Natural killer cell (primary cell): ENCODE results near the gene POR. TPM values are rescaled to one million over a fixed set of nuclear protein-coding genes. Genes with fewer than 3 reads are reported as not detected.
"Not testable (repeated sequence)": the region's sequence is repeated elsewhere in the genome, so short reads cannot be mapped to it uniquely, and the experiment has no call there.

Experiments
- ATAC-seq, 3 donors: fragments of 150-1000 bp in 2 of 3; fragments of 200-7000 bp in 1 of 3; cut with Tn5 transposase; 1 replicate in 1 of 3; 2 replicates in 2 of 3; pipeline ENCODE4 v1.10.0; 2021; ENCODE audit warnings: mild to moderate bottlenecking in 2 of 3, moderate library complexity in 2 of 3
- DNase-seq, 2 donors: peaks; one replicate each; pipeline versions ENCODE4 v3.0.0 to v3.0.0-alpha.2; 2013 to 2021; ENCODE audit warnings: mixed read lengths in 1 of 2
- H3K27ac ChIP-seq: one replicate; pipeline ENCODE4 v1.5.1; 2013; ENCODE audit warnings: mild to moderate bottlenecking, low read length
- H3K27me3 ChIP-seq: one replicate; pipeline ENCODE4 v1.6.1; 2013; ENCODE audit warnings: low read length; ENCODE audit not compliant: control insufficient read depth, insufficient read depth
- H3K36me3 ChIP-seq: one replicate; pipeline ENCODE4 v1.6.1; 2013; ENCODE audit warnings: low read length; ENCODE audit not compliant: control insufficient read depth, insufficient read depth
- H3K4me1 ChIP-seq: one replicate; pipeline ENCODE4 v1.6.1; 2013; ENCODE audit warnings: low read length; ENCODE audit not compliant: control insufficient read depth, insufficient read depth
- H3K4me3 ChIP-seq: one replicate; pipeline ENCODE4 v1.5.1; 2013; ENCODE audit warnings: low read length
- H3K9me3 ChIP-seq: one replicate; pipeline ENCODE4 v1.6.1; 2013; ENCODE audit warnings: low read length; ENCODE audit not compliant: control insufficient read depth, insufficient read depth
- H3K27ac Mint-ChIP-seq, 2 donors: one replicate each; pipeline ENCODE4 v1.8.0; 2022; ENCODE audit warnings: mild to moderate bottlenecking in 2 of 2, mixed read lengths in 2 of 2, moderate library complexity in 1 of 2
- H3K27me3 Mint-ChIP-seq, 2 donors: one replicate each; pipeline ENCODE4 v1.8.0; 2022; ENCODE audit warnings: low read depth in 2 of 2, mixed read lengths in 2 of 2
- H3K36me3 Mint-ChIP-seq: one replicate; pipeline ENCODE4 v1.8.0; 2022; ENCODE audit warnings: mixed read lengths
- H3K4me1 Mint-ChIP-seq, 2 donors: one replicate each; pipeline ENCODE4 v1.8.0; 2022; ENCODE audit warnings: mixed read lengths in 2 of 2
- H3K4me3 Mint-ChIP-seq: one replicate; pipeline ENCODE4 v1.8.0; 2022; ENCODE audit warnings: mild to moderate bottlenecking, moderate library complexity, mixed read lengths
- H3K9me3 Mint-ChIP-seq, 2 donors: one replicate each; pipeline ENCODE4 v1.8.0; 2022; ENCODE audit warnings: mixed read lengths in 2 of 2
- CTCF ChIP-seq: fragments of 200-600 bp; IDR thresholded peaks from one replicate; pipeline ENCODE4 v1.8.0; 2022; ENCODE audit warnings: antibody characterized with exemption
- WGBS: methylation state at CpG from one replicate; pipeline ENCODE4 v1.1.7; 2013; ENCODE audit warnings: missing lambda C conversion rate; ENCODE audit not compliant: insufficient coverage; 5-methylcytosine and 5-hydroxymethylcytosine counted together
- intact Hi-C: fragments of 100-400 bp; cut with micrococcal nuclease; formaldehyde crosslinking; loops from one replicate; pipeline ENCODE4 v1.14.2; 2022
- total RNA-seq, 4 donors: library from RNA; stranded (reverse); fragments of 120-200 nt in 1 of 4; gene quantifications; one replicate each; pipeline versions ENCODE4 v1.2.3 to v1.2.4, GENCODE V29; 2013 to 2022

Gene POR
- total RNA-seq, 3 donors from 2014 or later (not counting 1 experiment from before 2014, with no cell fraction given) = 56.0 to 60.5 (median 58.3) TPM

GRCh38 chr7:75888464-75889222, 26.3 kb upstream of the POR start:
- DNase-seq = no peak
- no peak for ATAC-seq

GRCh38 chr7:75889223-75889825, 25.6 kb upstream of the POR start:
- ATAC-seq (no peak), DNase-seq (no peak)
- Mint-ChIP-seq H3K27ac (peak overlapping the region in 1 of 2 donors; percentile 67), H3K36me3 (no peaks in the 10 kb centered on the region), H3K4me1 (peaks cover 6 to 15% of the 10 kb centered on the region in 2 donors), H3K27me3 (no peaks in the 10 kb centered on the region), H3K4me3 (no peak overlapping the region), H3K9me3 (no peaks in the 10 kb centered on the region)
- intact Hi-C loops = no loop called here
- no peaks in the 10 kb centered on the region for H3K9me3 ChIP-seq
- TF ChIP-seq CTCF = no peak
- H3K27ac ChIP-seq = no peak overlapping the region
- no peaks in the 10 kb centered on the region for H3K27me3 ChIP-seq
- WGBS = 97% methylated on average over 11 of the region's 11 CpGs
- no peak overlapping the region for H3K4me3 ChIP-seq
- peaks cover 23% of the 10 kb centered on the region for H3K36me3 ChIP-seq
- peaks cover 3% of the 10 kb centered on the region for H3K4me1 ChIP-seq

More at GRCh38 chr7:75888464-75889222, 26.3 kb upstream of the POR start:
- no peaks in the 10 kb centered on the region for H3K36me3 Mint-ChIP-seq
- H3K36me3 ChIP-seq = peaks cover 27% of the 10 kb centered on the region
- no peaks in the 10 kb centered on the region for H3K9me3 Mint-ChIP-seq
- no peak overlapping the region for H3K4me3 ChIP-seq
- H3K27ac ChIP-seq = no peak overlapping the region
- peaks cover 3% of the 10 kb centered on the region for H3K4me1 ChIP-seq
- no peaks in the 10 kb centered on the region for H3K9me3 ChIP-seq
- intact Hi-C loops = no loop called here
- no peaks in the 10 kb centered on the region for H3K27me3 ChIP-seq
- H3K4me3 Mint-ChIP-seq = no peak overlapping the region
- WGBS = 80% methylated on average over 23 of the region's 23 CpGs
- TF ChIP-seq CTCF = no peak
- H3K27ac Mint-ChIP-seq = peak overlapping the region in 1 of 2 donors; percentile 67
- H3K4me1 Mint-ChIP-seq = peaks cover 6 to 15% of the 10 kb centered on the region in 2 donors
- no peaks in the 10 kb centered on the region for H3K27me3 Mint-ChIP-seq

GRCh38 chr7:75889826-75890225, 25.1 kb upstream of the POR start:
- intact Hi-C loops = no loop called here
- Histone ChIP-seq H3K4me3 (no peak overlapping the region), H3K27me3 (no peaks in the 10 kb centered on the region), H3K27ac (no peak overlapping the region), H3K36me3 (peaks cover 20% of the 10 kb centered on the region), H3K9me3 (no peaks in the 10 kb centered on the region), H3K4me1 (peaks cover 3% of the 10 kb centered on the region)
- ATAC-seq (no peak), DNase-seq (no peak)
- Mint-ChIP-seq H3K27ac (no peak overlapping the region), H3K27me3 (no peaks in the 10 kb centered on the region), H3K4me1 (peaks cover 6 to 15% of the 10 kb centered on the region in 2 donors), H3K4me3 (no peak overlapping the region), H3K9me3 (no peaks in the 10 kb centered on the region), H3K36me3 (no peaks in the 10 kb centered on the region)
- no peak for TF ChIP-seq CTCF
- 91% methylated on average over 11 of the region's 11 CpGs for WGBS

GRCh38 chr7:75891237-75891636, 23.7 kb upstream of the POR start:
- H3K27me3 Mint-ChIP-seq, H3K27ac Mint-ChIP-seq, intact Hi-C loops: not testable (repeated sequence)

More at GRCh38 chr7:75891237-75891636, 23.7 kb upstream of the POR start:
- not testable (repeated sequence) for H3K27me3 ChIP-seq, H3K4me3 ChIP-seq, H3K4me3 Mint-ChIP-seq, DNase-seq, ATAC-seq, H3K9me3 ChIP-seq, H3K36me3 Mint-ChIP-seq, H3K4me1 ChIP-seq, H3K9me3 Mint-ChIP-seq, H3K27ac ChIP-seq
- H3K4me1 Mint-ChIP-seq = peaks cover 6 to 15% of the 10 kb centered on the region in 2 donors
- peaks cover 12% of the 10 kb centered on the region for H3K36me3 ChIP-seq
- WGBS = 82% methylated on average over 7 of the region's 7 CpGs
